GM23338 (cell line): ENCODE data around the gene FSHB.

Source experiments
- TF ChIP-seq, protein P1 (sequence below), 2 experiments: fragments of 200-600 bp in 1 of 2; sonication (generic) in 1 of 2; conservative IDR thresholded peaks; 2 replicates each; pipeline versions ENCODE4 v1.5.1 to v1.6.1; 2016 to 2017; ENCODE audit warnings: antibody characterized with exemption in 2 of 2, low read depth in 2 of 2, mild to moderate bottlenecking in 2 of 2, moderate library complexity in 1 of 2
- TF ChIP-seq, protein P2 (sequence below): IDR thresholded peaks from 2 replicates; pipeline ENCODE4 v1.6.1; 2016; ENCODE audit warnings: antibody characterized with exemption

DNA sequence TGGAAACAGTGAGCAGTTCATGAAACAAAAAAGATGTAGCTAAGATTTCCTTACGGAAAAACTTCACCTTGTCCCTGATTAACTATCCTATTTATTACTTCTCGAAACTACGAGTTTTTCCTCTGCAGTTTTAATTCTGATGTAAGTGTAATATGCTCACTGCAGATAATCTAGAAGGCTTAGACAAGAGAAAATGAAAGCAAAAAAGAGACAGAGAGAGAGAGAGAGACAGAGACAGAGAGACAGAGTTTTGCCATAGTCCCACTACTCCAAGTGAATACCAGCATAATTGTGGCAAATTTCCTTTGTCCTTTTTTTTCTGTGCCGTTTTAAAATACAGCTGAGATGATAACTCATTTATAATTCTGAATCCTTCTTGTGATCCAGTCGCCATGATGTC lies 24.8 kb downstream of the FSHB start:
- TF ChIP-seq, protein P1, sequence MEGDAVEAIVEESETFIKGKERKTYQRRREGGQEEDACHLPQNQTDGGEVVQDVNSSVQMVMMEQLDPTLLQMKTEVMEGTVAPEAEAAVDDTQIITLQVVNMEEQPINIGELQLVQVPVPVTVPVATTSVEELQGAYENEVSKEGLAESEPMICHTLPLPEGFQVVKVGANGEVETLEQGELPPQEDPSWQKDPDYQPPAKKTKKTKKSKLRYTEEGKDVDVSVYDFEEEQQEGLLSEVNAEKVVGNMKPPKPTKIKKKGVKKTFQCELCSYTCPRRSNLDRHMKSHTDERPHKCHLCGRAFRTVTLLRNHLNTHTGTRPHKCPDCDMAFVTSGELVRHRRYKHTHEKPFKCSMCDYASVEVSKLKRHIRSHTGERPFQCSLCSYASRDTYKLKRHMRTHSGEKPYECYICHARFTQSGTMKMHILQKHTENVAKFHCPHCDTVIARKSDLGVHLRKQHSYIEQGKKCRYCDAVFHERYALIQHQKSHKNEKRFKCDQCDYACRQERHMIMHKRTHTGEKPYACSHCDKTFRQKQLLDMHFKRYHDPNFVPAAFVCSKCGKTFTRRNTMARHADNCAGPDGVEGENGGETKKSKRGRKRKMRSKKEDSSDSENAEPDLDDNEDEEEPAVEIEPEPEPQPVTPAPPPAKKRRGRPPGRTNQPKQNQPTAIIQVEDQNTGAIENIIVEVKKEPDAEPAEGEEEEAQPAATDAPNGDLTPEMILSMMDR (conservative IDR thresholded peaks at IDR 0.05; ENCODE audit: low read depth in 2 of 2) = no peak
- TF ChIP-seq, protein P2, sequence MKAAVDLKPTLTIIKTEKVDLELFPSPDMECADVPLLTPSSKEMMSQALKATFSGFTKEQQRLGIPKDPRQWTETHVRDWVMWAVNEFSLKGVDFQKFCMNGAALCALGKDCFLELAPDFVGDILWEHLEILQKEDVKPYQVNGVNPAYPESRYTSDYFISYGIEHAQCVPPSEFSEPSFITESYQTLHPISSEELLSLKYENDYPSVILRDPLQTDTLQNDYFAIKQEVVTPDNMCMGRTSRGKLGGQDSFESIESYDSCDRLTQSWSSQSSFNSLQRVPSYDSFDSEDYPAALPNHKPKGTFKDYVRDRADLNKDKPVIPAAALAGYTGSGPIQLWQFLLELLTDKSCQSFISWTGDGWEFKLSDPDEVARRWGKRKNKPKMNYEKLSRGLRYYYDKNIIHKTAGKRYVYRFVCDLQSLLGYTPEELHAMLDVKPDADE = no peak
